ENCODE results near the gene IL5.
A peak's percentile ranks its signal among the peaks of the same experiment; 100 is the strongest.

DNA sequence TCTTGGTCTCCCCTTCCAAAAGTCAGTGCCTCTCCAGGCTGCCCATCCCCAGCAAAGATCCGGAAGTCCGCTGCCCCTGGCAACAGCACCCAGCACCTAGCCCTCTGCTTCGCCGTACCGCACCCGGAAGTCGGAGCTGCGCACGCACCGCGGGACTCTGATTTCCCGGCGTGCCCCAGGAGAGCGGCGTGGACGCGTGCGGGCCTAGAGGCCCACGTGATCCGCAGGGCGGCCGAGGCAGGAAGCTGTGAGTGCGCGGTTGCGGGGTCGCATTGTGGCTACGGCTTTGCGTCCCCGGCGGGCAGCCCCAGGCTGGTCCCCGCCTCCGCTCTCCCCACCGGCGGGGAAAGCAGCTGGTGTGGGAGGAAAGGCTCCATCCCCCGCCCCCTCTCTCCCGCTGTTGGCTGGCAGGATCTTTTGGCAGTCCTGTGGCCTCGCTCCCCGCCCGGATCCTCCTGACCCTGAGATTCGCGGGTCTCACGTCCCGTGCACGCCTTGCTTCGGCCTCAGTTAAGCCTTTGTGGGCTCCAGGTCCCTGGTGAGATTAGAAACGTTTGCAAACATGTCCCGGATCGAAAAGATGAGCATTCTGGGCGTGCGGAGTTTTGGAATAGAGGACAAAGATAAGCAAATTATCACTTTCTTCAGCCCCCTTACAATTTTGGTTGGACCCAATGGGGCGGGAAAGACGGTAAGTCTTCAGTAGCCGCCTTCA lies 13.6 kb upstream of the IL5 start, which contains the start of gene RAD50:
- no peak for TF ChIP-seq CTCF (IDR thresholded peaks at IDR 0.05)
- TF ChIP-seq POLR2A (IDR thresholded peaks at IDR 0.05), result peak in 1 of 2 donors; percentile 58
